PC-3 (cell line): ENCODE results near the gene PSMB7. TPM values are rescaled to one million over a fixed set of nuclear protein-coding genes. Genes with fewer than 3 reads are reported as not detected.

Experiments
- ATAC-seq: fragments of 200-7000 bp; cut with Tn5 transposase; 2 replicates; pipeline ENCODE4 v1.9.1; 2020; ENCODE audit warnings: mild to moderate bottlenecking, moderate library complexity
- BruUV-seq: library from RNA; stranded (reverse); fragments of 400-500 nt; replicated peaks from 2 replicates; lab custom pipeline; 2021; lab: Mats Ljungman, UMichigan
- CTCF ChIA-PET: fragments of 300-600 bp; sonication (Branson Sonifier 250); formaldehyde crosslinking; loops from one replicate; lab custom pipeline; 2022; ENCODE audit warnings: antibody characterized with exemption; lab: Charles Lee
- POLR2A ChIA-PET: fragments of 300-600 bp; sonication (Branson Sonifier 250); formaldehyde crosslinking; loops from one replicate; lab custom pipeline; 2022; ENCODE audit warnings: antibody characterized with exemption; ENCODE audit not compliant: unreplicated experiment; lab: Charles Lee
- DNase-seq: peaks from one replicate; pipeline ENCODE4 v3.0.0-alpha.2; 2015
- H2AFZ ChIP-seq: fragments of 300-600 bp; sonication (generic); 2 replicates; pipeline ENCODE4 v1.6.0; 2016; ENCODE audit warnings: antibody characterized with exemption, low read length
- H3F3A ChIP-seq: fragments of 300-600 bp; sonication (generic); one replicate; pipeline ENCODE4 v1.6.0; 2017; ENCODE audit warnings: antibody characterized with exemption, low read length, control low read depth, mild to moderate bottlenecking; ENCODE audit not compliant: unreplicated experiment
- H3K27ac ChIP-seq: fragments of 300-600 bp; sonication (generic); 2 replicates; pipeline ENCODE4 v1.5.1; 2016; ENCODE audit warnings: mild to moderate bottlenecking, low read length
- H3K27me3 ChIP-seq: fragments of 300-600 bp; sonication (generic); 2 replicates; pipeline ENCODE4 v1.6.1; 2016; ENCODE audit warnings: low read length, mixed read lengths
- H3K36me3 ChIP-seq: fragments of 300-600 bp; sonication (generic); 2 replicates; pipeline ENCODE4 v1.6.1; 2016; ENCODE audit warnings: low read depth, mixed run types, low read length, mixed read lengths
- H3K4me1 ChIP-seq: fragments of 300-600 bp; sonication (generic); 2 replicates; pipeline ENCODE4 v1.5.1; 2016; ENCODE audit warnings: low read length; ENCODE audit not compliant: insufficient read depth
- H3K4me2 ChIP-seq: fragments of 300-600 bp; sonication (generic); 2 replicates; pipeline ENCODE4 v1.6.0; 2016; ENCODE audit warnings: low read length
- H3K4me3 ChIP-seq: fragments of 300-600 bp; sonication (generic); 2 replicates; pipeline ENCODE4 v1.5.1; 2016; ENCODE audit warnings: mild to moderate bottlenecking, low read length, mixed read lengths
- H3K79me2 ChIP-seq: fragments of 300-600 bp; sonication (generic); 2 replicates; pipeline ENCODE4 v1.6.1; 2017; ENCODE audit warnings: low read length, mixed read lengths
- H3K9ac ChIP-seq: fragments of 300-600 bp; sonication (generic); 2 replicates; pipeline ENCODE4 v1.6.0; 2016; ENCODE audit warnings: mild to moderate bottlenecking, low read length
- H3K9me2 ChIP-seq: fragments of 300-600 bp; sonication (generic); replicated peaks from 2 replicates; pipeline ENCODE4 v1.6.1; 2016; ENCODE audit warnings: mixed run types, low read length, mixed read lengths
- H3K9me3 ChIP-seq: fragments of 300-600 bp; sonication (generic); 2 replicates; pipeline ENCODE4 v1.6.1; 2016; ENCODE audit warnings: low read length, mixed read lengths
- H4K20me1 ChIP-seq: fragments of 300-600 bp; sonication (generic); 2 replicates; pipeline ENCODE4 v1.6.1; 2016; ENCODE audit warnings: low read length, mixed read lengths
- CTCF ChIP-seq: fragments of 300-600 bp; sonication (generic); conservative IDR thresholded peaks from 2 replicates; pipeline ENCODE4 v1.5.1; 2017; ENCODE audit warnings: antibody characterized with exemption, low read depth, mild to moderate bottlenecking, low read length
- EZH2 ChIP-seq: fragments of 300-600 bp; sonication (generic); IDR thresholded peaks from one replicate; pipeline ENCODE4 v1.6.1; 2017; ENCODE audit warnings: antibody characterized with exemption, mild to moderate bottlenecking, low read length; ENCODE audit not compliant: unreplicated experiment
- EZH2phosphoT487 ChIP-seq: fragments of 300-600 bp; sonication (generic); IDR thresholded peaks from 2 replicates; pipeline ENCODE4 v1.6.1; 2018; ENCODE audit warnings: mild to moderate bottlenecking, antibody characterized with exemption, low read length, borderline replicate concordance
- intact Hi-C: fragments of 100-400 bp; cut with micrococcal nuclease; formaldehyde crosslinking; loops from 2 replicates; pipeline ENCODE4 v1.9.0; 2023
- total RNA-seq: library from RNA; depleted of rRNA; stranded (reverse); fragments of >200 nt; gene quantifications from 2 replicates; pipeline ENCODE4 v1.2.3, GENCODE V29; 2014

Gene PSMB7
- total RNA-seq, 1 experiment from 2014 or later: 372 TPM

GRCh38 chr9:124354346-124355038, 60.8 kb downstream of the PSMB7 start:
- ChIA-PET POLR2A (no interaction called here), CTCF (no interaction called here)
- no peak for TF ChIP-seq EZH2phosphoT487
- TF ChIP-seq CTCF: no peak
- no peak for TF ChIP-seq EZH2
- Histone ChIP-seq H4K20me1 (peaks cover 34% of the 10 kb centered on the region), H3K9me2 (no peaks in the 10 kb centered on the region), H3K4me3 (no peak overlapping the region), H3K4me1 (no peaks in the 10 kb centered on the region), H3K36me3 (peaks cover 31% of the 10 kb centered on the region; the same call in 1 of the 2 replicates), H3K79me2 (peaks cover 35% of the 10 kb centered on the region), H3K9ac (no peak overlapping the region), H3K27me3 (no peaks in the 10 kb centered on the region), H3F3A (no peaks in the 10 kb centered on the region), H3K27ac (no peak overlapping the region), H2AFZ (no peak overlapping the region), H3K9me3 (no peaks in the 10 kb centered on the region), H3K4me2 (no peak overlapping the region)
- DNase-seq (no peak), ATAC-seq (no peak)
- intact Hi-C loops: no loop called here
- BruUV-seq: no TSS peak

GRCh38 chr9:124353811-124354274, 61.4 kb downstream of the PSMB7 start:
- H3K27me3 ChIP-seq: no peaks in the 10 kb centered on the region
- no peak overlapping the region for H3K4me3 ChIP-seq
- H2AFZ ChIP-seq: no peak overlapping the region
- H3K4me2 ChIP-seq: no peak overlapping the region
- no peaks in the 10 kb centered on the region for H3K4me1 ChIP-seq
- DNase-seq (no peak), ATAC-seq (no peak)
- H4K20me1 ChIP-seq: peaks cover 29% of the 10 kb centered on the region
- peaks cover 29% of the 10 kb centered on the region for H3K79me2 ChIP-seq
- H3K9me3 ChIP-seq: no peaks in the 10 kb centered on the region
- H3K27ac ChIP-seq: no peak overlapping the region
- H3K9ac ChIP-seq: no peak overlapping the region
- H3F3A ChIP-seq: no peaks in the 10 kb centered on the region
- peaks cover 33% of the 10 kb centered on the region; the same call in 1 of the 2 replicates for H3K36me3 ChIP-seq
- BruUV-seq: no TSS peak
- POLR2A ChIA-PET: no interaction called here
- CTCF ChIA-PET: no interaction called here
- no peak for TF ChIP-seq EZH2
- no peak for TF ChIP-seq CTCF
- no peak for TF ChIP-seq EZH2phosphoT487
- intact Hi-C loops: no loop called here
- H3K9me2 ChIP-seq: no peaks in the 10 kb centered on the region

- peaks cover 36% of the 10 kb centered on the region; the same call in 1 of the 2 replicates for H3K36me3 ChIP-seq
- H3K9ac ChIP-seq: no peak overlapping the region
- no peaks in the 10 kb centered on the region for H3K27me3 ChIP-seq
- TF ChIP-seq CTCF (no peak), EZH2phosphoT487 (no peak), EZH2 (no peak)
- H4K20me1 ChIP-seq: peaks cover 24% of the 10 kb centered on the region; the same call in 1 of the 2 replicates
- no TSS peak for BruUV-seq
- intact Hi-C loops: no loop called here
- H3K79me2 ChIP-seq: peaks cover 23% of the 10 kb centered on the region
- no peak overlapping the region for H2AFZ ChIP-seq
- ATAC-seq: no peak
- H3F3A ChIP-seq: no peaks in the 10 kb centered on the region
- no peak for DNase-seq
- no peak overlapping the region for H3K27ac ChIP-seq
- H3K9me3 ChIP-seq: no peaks in the 10 kb centered on the region
- no peak overlapping the region for H3K4me3 ChIP-seq
- H3K9me2 ChIP-seq: no peaks in the 10 kb centered on the region
- ChIA-PET POLR2A (no interaction called here), CTCF (interaction anchor here (0.6 kb wide), 1 partner anchor 184 kb away, joined by 7 read pairs; no protein-coding TSS in a partner anchor)
- H3K4me2 ChIP-seq: no peak overlapping the region
- H3K4me1 ChIP-seq: no peaks in the 10 kb centered on the region
These were observed 62.0 kb downstream of the PSMB7 start for GRCh38 chr9:124353166-124353768.
